C4-2B (cell line): Measurements from ENCODE around the gene CLIP1.

ENCODE experiments used
- H3K27ac ChIP-seq: fragments of 450-650 bp; 2 replicates; pipeline ENCODE4 v1.5.1; 2017
- ZFX ChIP-seq: fragments of 450-650 bp; IDR thresholded peaks from 2 replicates; pipeline ENCODE4 v1.6.1; 2017
- TF ChIP-seq, protein P1 (sequence below): fragments of 450-650 bp; conservative IDR thresholded peaks from 2 replicates; pipeline ENCODE4 v1.5.1; 2017; ENCODE audit warnings: mild to moderate bottlenecking

The CLIP1 gene

GRCh38 chr12:122327494-122328385 lies 94.7 kb downstream of the CLIP1 start:
- TF ChIP-seq, protein P1, sequence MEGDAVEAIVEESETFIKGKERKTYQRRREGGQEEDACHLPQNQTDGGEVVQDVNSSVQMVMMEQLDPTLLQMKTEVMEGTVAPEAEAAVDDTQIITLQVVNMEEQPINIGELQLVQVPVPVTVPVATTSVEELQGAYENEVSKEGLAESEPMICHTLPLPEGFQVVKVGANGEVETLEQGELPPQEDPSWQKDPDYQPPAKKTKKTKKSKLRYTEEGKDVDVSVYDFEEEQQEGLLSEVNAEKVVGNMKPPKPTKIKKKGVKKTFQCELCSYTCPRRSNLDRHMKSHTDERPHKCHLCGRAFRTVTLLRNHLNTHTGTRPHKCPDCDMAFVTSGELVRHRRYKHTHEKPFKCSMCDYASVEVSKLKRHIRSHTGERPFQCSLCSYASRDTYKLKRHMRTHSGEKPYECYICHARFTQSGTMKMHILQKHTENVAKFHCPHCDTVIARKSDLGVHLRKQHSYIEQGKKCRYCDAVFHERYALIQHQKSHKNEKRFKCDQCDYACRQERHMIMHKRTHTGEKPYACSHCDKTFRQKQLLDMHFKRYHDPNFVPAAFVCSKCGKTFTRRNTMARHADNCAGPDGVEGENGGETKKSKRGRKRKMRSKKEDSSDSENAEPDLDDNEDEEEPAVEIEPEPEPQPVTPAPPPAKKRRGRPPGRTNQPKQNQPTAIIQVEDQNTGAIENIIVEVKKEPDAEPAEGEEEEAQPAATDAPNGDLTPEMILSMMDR, result no peak
- TF ChIP-seq ZFX, result no peak
- H3K27ac ChIP-seq, result no peak overlapping the region

DNA sequence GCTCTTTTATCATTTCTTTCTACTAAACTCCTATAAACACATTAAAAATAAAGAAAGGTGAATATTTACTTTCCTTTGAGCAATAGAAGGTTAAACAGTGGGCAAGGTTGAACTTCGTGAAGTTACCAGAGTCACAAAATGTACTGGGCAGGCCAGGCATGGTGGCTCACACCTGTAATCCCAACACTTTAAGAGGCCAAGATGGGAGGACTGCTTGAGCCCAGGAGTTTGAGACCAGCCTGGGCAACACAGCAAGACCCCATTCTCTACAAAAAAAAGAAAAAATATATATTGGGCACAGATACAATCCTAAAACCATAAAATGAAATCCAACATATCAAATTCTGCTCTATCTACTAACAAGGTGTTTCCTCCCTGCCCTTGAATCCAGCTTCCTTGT lies 95.5 kb downstream of the CLIP1 start:
- TF ChIP-seq, protein P1, result no peak
- TF ChIP-seq ZFX, result no peak
- H3K27ac ChIP-seq, result no peak overlapping the region

DNA sequence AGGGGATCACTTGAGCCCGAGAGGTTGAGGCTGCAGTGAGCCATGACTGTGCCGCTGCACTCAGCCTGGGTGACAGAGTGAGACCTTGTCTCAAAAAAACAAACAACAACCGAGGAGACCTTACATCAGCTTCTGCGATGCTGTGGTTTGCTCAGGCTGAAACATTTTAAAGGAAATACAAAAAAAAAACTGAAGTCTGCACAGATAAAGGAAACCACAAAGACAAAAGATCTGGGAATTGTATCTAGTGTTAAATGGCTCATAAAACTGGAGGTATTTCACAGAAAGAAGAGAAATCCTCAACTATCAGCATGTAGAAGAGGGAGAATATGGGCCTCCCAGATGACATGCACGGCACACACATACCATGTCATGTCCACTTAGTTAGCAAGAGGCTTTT lies 95.9 kb downstream of the CLIP1 start:
- TF ChIP-seq, protein P1, result no peak
- TF ChIP-seq ZFX, result no peak
- no peak overlapping the region for H3K27ac ChIP-seq

DNA sequence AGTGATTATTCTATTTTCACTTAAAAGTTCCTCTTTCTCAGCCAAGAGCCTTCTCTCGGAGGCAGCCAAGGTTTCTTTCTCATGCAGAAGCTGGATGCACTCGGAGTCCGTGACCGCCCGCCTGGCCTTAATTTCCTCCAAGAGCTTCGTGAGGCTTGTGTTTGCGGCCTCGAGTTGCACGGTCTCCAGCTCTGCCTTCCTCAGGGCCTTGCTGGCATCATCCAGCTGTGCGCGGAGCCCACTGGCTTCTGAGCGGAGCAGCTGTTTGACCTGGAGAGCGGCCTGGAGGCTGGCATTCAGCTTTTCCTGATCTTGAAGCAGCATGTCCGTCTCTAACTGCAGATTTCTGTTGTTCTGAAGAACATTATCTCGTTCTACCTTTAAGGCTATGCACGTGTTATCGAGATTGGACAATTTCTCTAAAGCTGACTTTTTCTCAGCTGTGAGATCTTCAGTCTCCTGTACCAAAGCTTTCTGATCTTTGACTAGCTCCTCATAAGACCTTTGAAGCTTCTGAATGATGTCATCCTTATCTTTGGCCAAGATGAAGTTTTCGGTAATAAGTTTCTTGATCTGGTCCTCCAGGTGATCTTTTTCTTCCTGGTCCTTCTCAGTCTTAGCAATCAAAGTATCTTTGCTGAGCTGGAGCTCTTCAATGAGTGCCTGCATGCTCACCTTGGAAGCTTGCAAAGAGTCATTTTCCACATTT lies 99.0 kb downstream of the CLIP1 start:
- no peak overlapping the region for H3K27ac ChIP-seq
- TF ChIP-seq ZFX, result no peak
- TF ChIP-seq, protein P1, result no peak

DNA sequence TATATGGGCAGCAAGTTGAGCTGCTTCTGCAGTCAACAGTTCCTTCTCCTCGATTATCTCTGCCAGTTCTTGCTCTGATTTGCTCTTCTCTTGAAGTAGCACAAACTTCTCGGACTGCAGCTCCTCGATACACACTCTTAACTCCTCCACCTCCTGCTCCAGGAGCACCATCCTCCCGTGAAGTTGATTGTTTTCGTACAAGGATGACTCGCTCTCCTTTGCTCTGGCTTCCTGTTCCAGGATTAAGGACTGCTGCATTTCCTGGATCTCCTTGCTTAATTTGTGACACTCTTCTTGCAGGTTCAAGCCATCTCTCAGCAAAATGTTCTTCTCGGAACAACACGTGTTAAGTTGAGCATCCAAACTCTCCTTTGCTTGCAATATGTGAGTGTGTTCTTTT lies 100.0 kb downstream of the CLIP1 start:
- TF ChIP-seq ZFX, result no peak
- TF ChIP-seq, protein P1, result no peak

DNA sequence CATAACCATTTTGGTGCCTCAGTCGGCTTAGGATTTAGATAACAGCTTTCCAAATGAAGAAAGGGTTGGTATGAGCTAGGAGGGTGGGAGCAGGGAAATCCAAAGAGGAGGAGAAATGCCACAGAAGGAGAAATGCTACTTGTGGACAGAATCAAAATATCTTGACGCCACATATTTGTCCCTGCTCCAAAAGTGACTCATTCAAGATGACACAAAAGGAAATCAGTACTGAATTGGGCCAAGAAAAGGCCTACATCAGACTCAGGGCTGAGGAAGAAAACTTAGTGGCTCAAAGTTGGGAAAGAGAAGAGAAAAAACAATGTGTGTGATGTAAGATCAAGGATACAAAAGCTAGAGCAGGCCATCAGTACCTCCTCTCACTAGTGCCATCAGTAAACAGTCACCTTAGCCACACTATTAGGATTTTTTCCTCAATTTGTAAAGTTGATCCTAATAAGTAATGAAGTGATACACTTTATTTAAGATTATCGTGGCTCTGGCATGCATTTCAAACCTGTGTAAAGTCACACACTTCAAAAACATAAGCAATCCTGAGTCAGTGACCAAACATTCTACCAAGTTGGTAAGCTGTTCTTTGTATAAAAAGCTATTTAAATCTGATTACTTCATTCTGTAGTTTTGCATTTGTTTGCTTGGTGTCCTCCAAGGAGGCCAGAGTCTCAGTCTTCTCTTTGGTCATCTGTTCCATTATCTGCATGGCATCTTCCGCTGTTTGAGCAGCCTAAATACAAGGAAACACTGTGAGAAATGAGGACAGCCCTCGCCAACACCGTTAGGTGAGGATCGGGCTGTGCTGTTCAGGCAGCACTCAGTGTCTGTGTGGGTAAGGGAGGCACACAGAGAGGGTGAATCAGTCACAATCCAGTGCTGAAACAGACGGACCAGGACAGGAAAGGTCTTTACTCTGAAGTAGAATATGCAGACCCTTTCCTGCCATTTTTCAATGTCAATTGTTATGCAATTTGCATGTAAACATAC lies 103.6 kb downstream of the CLIP1 start:
- no peak for TF ChIP-seq ZFX
- TF ChIP-seq, protein P1, result no peak
- no peak overlapping the region for H3K27ac ChIP-seq

More for the DNA sequence above, 100.0 kb downstream of the CLIP1 start:
- no peak overlapping the region for H3K27ac ChIP-seq
